ENCODE data around the gene THADA. TPM values are rescaled to one million over a fixed set of nuclear protein-coding genes. Genes with fewer than 3 reads are reported as not detected.

Gene THADA
- total RNA-seq, 1 donor from 2014 or later: 51.4 TPM

DNA sequence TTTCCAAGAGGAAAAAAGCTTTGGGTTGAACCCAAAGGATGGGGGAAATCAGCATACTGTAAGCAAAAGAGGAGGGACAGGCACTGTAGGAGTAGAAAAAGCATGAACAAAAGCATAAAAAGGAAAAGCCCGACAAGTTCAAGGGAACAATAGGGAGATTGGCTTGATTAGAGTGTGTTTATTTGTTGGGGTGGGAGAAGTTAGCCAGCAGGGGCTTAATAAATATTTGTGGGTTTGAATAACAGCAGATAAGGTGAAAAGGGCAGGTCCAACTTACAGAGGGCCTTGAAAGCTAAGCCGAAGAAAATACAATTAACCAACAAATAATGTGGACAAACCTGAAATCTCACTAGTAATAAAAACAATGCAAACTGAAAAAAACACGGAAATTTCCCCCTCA is 126.7 kb downstream of the THADA start:
- no peaks in the 10 kb centered on the region for H3K9me3 Mint-ChIP-seq
- no peaks in the 10 kb centered on the region for H3K27me3 Mint-ChIP-seq
- H3K4me1 Mint-ChIP-seq: no peaks in the 10 kb centered on the region
- intact Hi-C loops (cut with micrococcal nuclease): no loop called here
- peaks cover 43% of the 10 kb centered on the region for H3K36me3 Mint-ChIP-seq (ENCODE audit: low read depth)
- no peak overlapping the region for H3K4me3 Mint-ChIP-seq
- ChIA-PET CTCF (no interaction called here), POLR2A (no interaction called here)
- TF ChIP-seq, protein P1, sequence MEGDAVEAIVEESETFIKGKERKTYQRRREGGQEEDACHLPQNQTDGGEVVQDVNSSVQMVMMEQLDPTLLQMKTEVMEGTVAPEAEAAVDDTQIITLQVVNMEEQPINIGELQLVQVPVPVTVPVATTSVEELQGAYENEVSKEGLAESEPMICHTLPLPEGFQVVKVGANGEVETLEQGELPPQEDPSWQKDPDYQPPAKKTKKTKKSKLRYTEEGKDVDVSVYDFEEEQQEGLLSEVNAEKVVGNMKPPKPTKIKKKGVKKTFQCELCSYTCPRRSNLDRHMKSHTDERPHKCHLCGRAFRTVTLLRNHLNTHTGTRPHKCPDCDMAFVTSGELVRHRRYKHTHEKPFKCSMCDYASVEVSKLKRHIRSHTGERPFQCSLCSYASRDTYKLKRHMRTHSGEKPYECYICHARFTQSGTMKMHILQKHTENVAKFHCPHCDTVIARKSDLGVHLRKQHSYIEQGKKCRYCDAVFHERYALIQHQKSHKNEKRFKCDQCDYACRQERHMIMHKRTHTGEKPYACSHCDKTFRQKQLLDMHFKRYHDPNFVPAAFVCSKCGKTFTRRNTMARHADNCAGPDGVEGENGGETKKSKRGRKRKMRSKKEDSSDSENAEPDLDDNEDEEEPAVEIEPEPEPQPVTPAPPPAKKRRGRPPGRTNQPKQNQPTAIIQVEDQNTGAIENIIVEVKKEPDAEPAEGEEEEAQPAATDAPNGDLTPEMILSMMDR (IDR thresholded peaks at IDR 0.05): no peak
- ATAC-seq (ENCODE audit: low read depth) (no peak), DNase-seq (no peak)
- H3K27ac Mint-ChIP-seq: no peak overlapping the region

DNA sequence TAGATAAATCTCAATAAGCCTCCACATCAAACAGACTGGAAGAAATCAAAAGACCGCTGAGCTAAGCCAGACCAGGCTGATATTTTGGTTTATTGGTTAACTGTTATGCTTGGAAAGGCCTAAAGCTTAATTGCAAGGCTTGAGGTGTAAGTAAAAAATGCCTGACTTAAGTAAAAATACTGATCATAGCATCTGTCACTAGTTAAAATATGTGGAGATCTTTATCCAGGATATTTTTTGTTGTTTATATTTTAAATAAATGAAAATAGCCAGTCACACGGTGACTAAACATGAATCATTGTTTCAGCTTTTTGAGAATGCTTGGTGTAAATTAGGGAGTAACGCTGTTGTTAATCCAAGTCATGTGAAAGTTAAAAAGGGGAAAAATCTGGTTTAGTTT is 127.9 kb downstream of the THADA start:
- Mint-ChIP-seq H3K27ac (no peak overlapping the region), H3K4me1 (no peaks in the 10 kb centered on the region), H3K4me3 (no peak overlapping the region), H3K27me3 (no peaks in the 10 kb centered on the region), H3K9me3 (no peaks in the 10 kb centered on the region), H3K36me3 (ENCODE audit: low read depth) (peaks cover 39% of the 10 kb centered on the region)
- CTCF ChIA-PET: no interaction called here
- TF ChIP-seq, protein P1 (IDR thresholded peaks at IDR 0.05): no peak
- POLR2A ChIA-PET: no interaction called here
- intact Hi-C loops (cut with micrococcal nuclease): no loop called here
- no peak for DNase-seq
- ATAC-seq (ENCODE audit: low read depth): no peak

DNA sequence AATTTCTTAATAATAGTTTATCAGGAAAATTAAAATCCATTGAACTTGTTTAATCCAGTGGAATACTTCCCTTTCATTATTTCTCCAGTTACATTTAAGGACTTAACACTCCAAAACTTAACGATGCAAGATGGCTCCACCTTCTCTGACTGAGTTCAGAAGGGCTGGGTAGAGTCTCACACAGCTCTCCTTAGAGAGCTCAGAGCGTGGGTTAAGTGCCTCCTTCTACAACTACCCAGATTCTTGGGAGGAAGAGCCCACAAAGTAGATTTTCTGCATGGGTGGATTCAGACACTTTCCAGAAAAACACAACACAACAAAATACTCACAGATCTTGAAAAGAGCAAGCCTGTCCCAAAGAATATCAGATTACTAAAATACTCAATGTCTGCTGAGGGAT is 130.6 kb downstream of the THADA start:
- ChIA-PET POLR2A (no interaction called here), CTCF (no interaction called here)
- Mint-ChIP-seq H3K27me3 (no peaks in the 10 kb centered on the region), H3K27ac (no peak overlapping the region), H3K9me3 (no peaks in the 10 kb centered on the region), H3K36me3 (ENCODE audit: low read depth) (peaks cover 31% of the 10 kb centered on the region), H3K4me3 (no peak overlapping the region), H3K4me1 (peaks cover 23% of the 10 kb centered on the region)
- TF ChIP-seq, protein P1 (IDR thresholded peaks at IDR 0.05): no peak
- DNase-seq (no peak), ATAC-seq (ENCODE audit: low read depth) (no peak)
- intact Hi-C loops (cut with micrococcal nuclease): no loop called here

DNA sequence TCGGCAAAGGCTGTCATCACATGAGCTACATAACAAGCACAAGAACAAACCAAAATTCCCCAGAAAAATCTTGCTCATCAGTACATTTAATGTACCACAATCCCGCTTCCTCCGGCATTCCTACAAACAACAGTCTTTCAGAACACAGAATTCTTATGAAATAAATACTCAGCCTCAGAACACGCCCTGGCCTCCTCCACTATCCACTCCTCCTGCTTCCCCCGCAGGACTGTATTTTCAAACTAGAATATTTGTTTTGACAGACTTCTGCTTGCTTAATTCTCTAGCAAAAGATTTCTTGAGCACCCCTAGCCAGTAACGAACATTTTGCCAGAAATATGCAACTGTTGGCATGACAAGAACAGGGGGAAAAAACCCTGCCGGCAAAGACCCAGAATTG is 131.2 kb downstream of the THADA start:
- TF ChIP-seq, protein P1 (IDR thresholded peaks at IDR 0.05): no peak
- H3K4me1 Mint-ChIP-seq: peaks cover 27% of the 10 kb centered on the region
- DNase-seq (no peak), ATAC-seq (ENCODE audit: low read depth) (no peak)
- peaks cover 31% of the 10 kb centered on the region for H3K36me3 Mint-ChIP-seq (ENCODE audit: low read depth)
- H3K27ac Mint-ChIP-seq: no peak overlapping the region
- H3K9me3 Mint-ChIP-seq: no peaks in the 10 kb centered on the region
- intact Hi-C loops (cut with micrococcal nuclease): loop anchor here (5.0 kb wide), 1 partner anchor 82 kb away; no protein-coding TSS in a partner anchor
- no peak overlapping the region for H3K4me3 Mint-ChIP-seq
- POLR2A ChIA-PET: no interaction called here
- CTCF ChIA-PET: no interaction called here
- H3K27me3 Mint-ChIP-seq: no peaks in the 10 kb centered on the region

DNA sequence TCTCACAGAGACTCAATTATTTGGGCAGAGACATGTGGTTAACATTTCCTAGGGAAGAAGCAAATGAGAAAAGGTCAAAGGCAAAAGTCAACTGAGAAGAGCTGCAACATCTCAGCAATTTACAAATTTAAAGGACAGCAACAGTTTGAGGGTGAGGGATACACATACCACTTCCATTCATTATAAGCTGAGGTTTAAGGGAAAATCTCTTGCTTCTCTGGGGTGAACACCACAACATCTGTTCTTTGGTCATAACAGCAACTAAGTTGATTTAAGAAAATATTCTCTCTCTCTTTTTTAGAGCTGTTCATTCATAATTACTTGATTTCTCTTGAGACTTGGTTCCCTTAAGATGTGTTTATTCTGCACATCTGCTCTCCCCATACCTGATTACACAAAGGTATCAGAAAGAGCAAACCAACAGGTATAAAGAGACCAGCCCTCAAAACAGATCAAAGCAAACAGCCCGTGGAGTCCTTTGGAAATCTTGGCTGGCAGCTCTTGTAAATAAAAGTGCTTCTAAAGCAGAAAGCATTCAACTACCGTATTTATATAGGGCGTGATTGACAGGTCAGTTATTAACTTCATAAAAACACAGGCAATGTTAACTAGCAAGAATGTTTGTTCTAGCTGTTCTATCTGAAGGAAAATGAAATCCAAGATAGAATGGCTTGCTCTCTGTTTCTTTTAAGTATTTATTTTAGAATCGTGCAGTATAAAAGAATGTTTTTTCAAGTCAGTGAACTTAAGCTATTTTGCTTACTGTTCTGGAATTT is 132.8 kb downstream of the THADA start:
- ATAC-seq (ENCODE audit: low read depth) (no peak), DNase-seq (no peak)
- CTCF ChIA-PET: interaction anchor here (0.8 to 1.9 kb wide), 2 partner anchors 12 to 21 kb away, joined by 3 to 5 read pairs; no protein-coding TSS in a partner anchor
- Mint-ChIP-seq H3K4me1 (peaks cover 34% of the 10 kb centered on the region), H3K27me3 (no peaks in the 10 kb centered on the region), H3K4me3 (no peak overlapping the region), H3K9me3 (no peaks in the 10 kb centered on the region), H3K27ac (no peak overlapping the region), H3K36me3 (ENCODE audit: low read depth) (peaks cover 31% of the 10 kb centered on the region)
- POLR2A ChIA-PET: no interaction called here
- intact Hi-C loops (cut with micrococcal nuclease): loop anchor here (5.0 kb wide), 1 partner anchor 81 kb away; no protein-coding TSS in a partner anchor
- TF ChIP-seq, protein P1 (IDR thresholded peaks at IDR 0.05): no peak

All from activated B cell treated with CpG ODN at 0.5 μM for 24 hours (primary cell).